Measurements from ENCODE around the gene LRRIQ1. TPM values are rescaled to one million over a fixed set of nuclear protein-coding genes. Genes with fewer than 3 reads are reported as not detected.

Gene LRRIQ1
- total and polyA plus RNA-seq, 2 of the 4 experiments (the other 2 are of a cell fraction): under 0.01 to 0.05 TPM

DNA sequence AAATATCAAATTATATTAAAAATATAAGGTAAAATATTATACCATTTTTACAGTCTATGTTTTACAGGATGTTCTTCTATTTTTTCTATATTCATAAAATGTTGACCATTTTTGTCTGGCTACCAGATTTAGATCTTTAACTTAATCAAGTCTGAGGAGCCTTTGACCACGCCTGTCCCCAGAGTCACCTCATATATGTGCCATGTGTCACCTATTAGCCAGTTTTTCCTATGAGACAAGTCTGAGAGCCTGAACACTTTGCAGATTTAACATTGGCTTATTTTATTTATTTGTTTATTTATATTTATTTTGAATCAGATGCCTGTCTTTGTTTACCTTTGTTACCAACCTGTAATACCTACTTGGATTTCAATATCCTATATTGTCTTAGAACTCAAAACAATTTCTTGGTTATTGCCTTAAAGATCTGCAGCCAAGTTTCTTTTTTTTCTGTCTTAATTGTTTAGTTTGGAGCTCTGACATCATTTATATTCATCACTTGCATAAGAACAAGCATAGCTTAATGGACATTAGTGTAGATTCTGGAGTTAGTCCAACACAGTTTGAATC, 127.7 kb downstream of the LRRIQ1 start:
- Histone ChIP-seq H2AK9ac (replicated peaks; ENCODE audit: low read depth, low read length, poor library complexity) (no peak overlapping the region), H2BK15ac (ENCODE audit: low read depth, low read length) (no peak overlapping the region), H3K4ac (ENCODE audit: low read depth, low read length) (no peak overlapping the region), H2BK120ac (ENCODE audit: low read depth, low read length) (no peak overlapping the region), H3K56ac (ENCODE audit: extremely low read depth, insufficient read depth, low read length) (no peak overlapping the region), H3K36me3 (ENCODE audit: control insufficient read depth, insufficient read depth, low read length) (no peaks in the 10 kb centered on the region), H3K9me1 (ENCODE audit: insufficient read depth, low read length) (no peaks in the 10 kb centered on the region), H4K8ac (ENCODE audit: low read depth in 2 of 2, low read length in 2 of 2) (no peak overlapping the region), H2BK20ac (ENCODE audit: low read depth, low read length) (no peak overlapping the region), H2BK5ac (ENCODE audit: low read depth, low read length, poor library complexity, severe bottlenecking) (no peak overlapping the region), H3K4me3 (ENCODE audit: insufficient read depth, low read depth, low read length) (no peak overlapping the region), H3K18ac (ENCODE audit: low read depth, low read length) (no peak overlapping the region), H2AK5ac (ENCODE audit: low read depth, low read length) (no peak overlapping the region), H3K79me1 (ENCODE audit: low read depth in 1 of 2, low read length in 2 of 2) (no peaks in the 10 kb centered on the region), H3K23ac (ENCODE audit: low read depth, low read length) (no peak overlapping the region), H3K4me1 (ENCODE audit: control insufficient read depth, insufficient read depth, low read length) (no peaks in the 10 kb centered on the region), H4K5ac (ENCODE audit: low read depth, low read length) (no peak overlapping the region), H3K27me3 (ENCODE audit: control insufficient read depth, insufficient read depth, low read length) (no peaks in the 10 kb centered on the region), H3K9me3 (ENCODE audit: control insufficient read depth, insufficient read depth, low read length) (no peaks in the 10 kb centered on the region), H2AFZ (replicated peaks; ENCODE audit: low read length, poor library complexity) (no peak overlapping the region), H3K27ac (ENCODE audit: insufficient read depth, low read length) (no peak overlapping the region), H3K4me2 (ENCODE audit: low read depth, low read length) (no peak overlapping the region), H3K14ac (replicated peaks; ENCODE audit: low read depth, low read length) (no peak overlapping the region), H3K9ac (ENCODE audit: low read depth, low read length) (no peak overlapping the region), H4K20me1 (ENCODE audit: insufficient read depth, low read length) (no peaks in the 10 kb centered on the region), H4K91ac (ENCODE audit: insufficient read depth, low read depth, low read length) (no peak overlapping the region)
- POLR2A ChIA-PET (ENCODE audit: unreplicated experiment): no interaction called here
- CTCF ChIA-PET: no interaction called here
- in situ Hi-C loops (cut with MboI; ENCODE audit: low sequenced_read_pairs) (no loop called here), intact Hi-C loops (cut with micrococcal nuclease) (loop anchor here (5.0 kb wide), 1 partner anchor 283 kb away; no protein-coding TSS in a partner anchor), dilution Hi-C loops (cut with HindIII; ENCODE audit: low sequenced_read_pairs, unreplicated experiment) (no loop called here)
- no TSS peak for BruUV-seq (replicated peaks)
- WGBS, 2 experiments (ENCODE audit: extremely low coverage in 2 of 2, insufficient read length in 1 of 2): no CpG with 5 or more reads among the region's 1 CpG
- ATAC-seq (ENCODE audit: low read depth) (no peak), DNase-seq (no peak)
- TF ChIP-seq MAZ (IDR thresholded peaks at IDR 0.05; ENCODE audit: borderline replicate concordance, low read depth, low read length): no peak
- TF ChIP-seq POLR2A (IDR thresholded peaks at IDR 0.05; ENCODE audit: low read depth, low read length): no peak
- TF ChIP-seq, protein P1, sequence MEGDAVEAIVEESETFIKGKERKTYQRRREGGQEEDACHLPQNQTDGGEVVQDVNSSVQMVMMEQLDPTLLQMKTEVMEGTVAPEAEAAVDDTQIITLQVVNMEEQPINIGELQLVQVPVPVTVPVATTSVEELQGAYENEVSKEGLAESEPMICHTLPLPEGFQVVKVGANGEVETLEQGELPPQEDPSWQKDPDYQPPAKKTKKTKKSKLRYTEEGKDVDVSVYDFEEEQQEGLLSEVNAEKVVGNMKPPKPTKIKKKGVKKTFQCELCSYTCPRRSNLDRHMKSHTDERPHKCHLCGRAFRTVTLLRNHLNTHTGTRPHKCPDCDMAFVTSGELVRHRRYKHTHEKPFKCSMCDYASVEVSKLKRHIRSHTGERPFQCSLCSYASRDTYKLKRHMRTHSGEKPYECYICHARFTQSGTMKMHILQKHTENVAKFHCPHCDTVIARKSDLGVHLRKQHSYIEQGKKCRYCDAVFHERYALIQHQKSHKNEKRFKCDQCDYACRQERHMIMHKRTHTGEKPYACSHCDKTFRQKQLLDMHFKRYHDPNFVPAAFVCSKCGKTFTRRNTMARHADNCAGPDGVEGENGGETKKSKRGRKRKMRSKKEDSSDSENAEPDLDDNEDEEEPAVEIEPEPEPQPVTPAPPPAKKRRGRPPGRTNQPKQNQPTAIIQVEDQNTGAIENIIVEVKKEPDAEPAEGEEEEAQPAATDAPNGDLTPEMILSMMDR (conservative IDR thresholded peaks at IDR 0.05; ENCODE audit: low read depth, low read length): no peak
- no peak for TF ChIP-seq SMC3 (IDR thresholded peaks at IDR 0.05; ENCODE audit: low read depth, low read length)
- TF ChIP-seq, protein P2, sequence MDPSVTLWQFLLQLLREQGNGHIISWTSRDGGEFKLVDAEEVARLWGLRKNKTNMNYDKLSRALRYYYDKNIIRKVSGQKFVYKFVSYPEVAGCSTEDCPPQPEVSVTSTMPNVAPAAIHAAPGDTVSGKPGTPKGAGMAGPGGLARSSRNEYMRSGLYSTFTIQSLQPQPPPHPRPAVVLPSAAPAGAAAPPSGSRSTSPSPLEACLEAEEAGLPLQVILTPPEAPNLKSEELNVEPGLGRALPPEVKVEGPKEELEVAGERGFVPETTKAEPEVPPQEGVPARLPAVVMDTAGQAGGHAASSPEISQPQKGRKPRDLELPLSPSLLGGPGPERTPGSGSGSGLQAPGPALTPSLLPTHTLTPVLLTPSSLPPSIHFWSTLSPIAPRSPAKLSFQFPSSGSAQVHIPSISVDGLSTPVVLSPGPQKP (IDR thresholded peaks at IDR 0.05; ENCODE audit: borderline replicate concordance, low read depth, low read length): no peak
- no peak for TF ChIP-seq RAD21 (IDR thresholded peaks at IDR 0.05; ENCODE audit: low read length)
- TF ChIP-seq, protein P3, sequence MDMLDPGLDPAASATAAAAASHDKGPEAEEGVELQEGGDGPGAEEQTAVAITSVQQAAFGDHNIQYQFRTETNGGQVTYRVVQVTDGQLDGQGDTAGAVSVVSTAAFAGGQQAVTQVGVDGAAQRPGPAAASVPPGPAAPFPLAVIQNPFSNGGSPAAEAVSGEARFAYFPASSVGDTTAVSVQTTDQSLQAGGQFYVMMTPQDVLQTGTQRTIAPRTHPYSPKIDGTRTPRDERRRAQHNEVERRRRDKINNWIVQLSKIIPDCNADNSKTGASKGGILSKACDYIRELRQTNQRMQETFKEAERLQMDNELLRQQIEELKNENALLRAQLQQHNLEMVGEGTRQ (IDR thresholded peaks at IDR 0.05; ENCODE audit: low read depth, low read length): no peak
- no peak for TF ChIP-seq MXI1 (IDR thresholded peaks at IDR 0.05; ENCODE audit: borderline replicate concordance, low read depth, low read length)
- no peak for TF ChIP-seq RCOR1 (IDR thresholded peaks at IDR 0.05; ENCODE audit: insufficient replicate concordance, low read length)
- TF ChIP-seq FOS (IDR thresholded peaks at IDR 0.05; ENCODE audit: low read depth, low read length): no peak
- no peak for TF ChIP-seq MAFK (IDR thresholded peaks at IDR 0.05; ENCODE audit: low read depth, low read length)
- TF ChIP-seq CHD1 (IDR thresholded peaks at IDR 0.05; ENCODE audit: low read depth, low read length): no peak
